IPS-18a (cell line): ENCODE measurements around the gene TMEM184B.

Source experiments
- H3K27ac ChIP-seq: one replicate; pipeline ENCODE4 v1.5.1; 2013; ENCODE audit warnings: low read length
- H3K27me3 ChIP-seq: one replicate; pipeline ENCODE4 v1.6.1; 2013; ENCODE audit warnings: mild to moderate bottlenecking, low read length; ENCODE audit not compliant: control insufficient read depth, insufficient read depth
- H3K36me3 ChIP-seq: one replicate; pipeline ENCODE4 v1.6.1; 2013; ENCODE audit warnings: low read depth, low read length; ENCODE audit not compliant: control insufficient read depth
- H3K4me1 ChIP-seq: one replicate; pipeline ENCODE4 v1.6.1; 2013; ENCODE audit warnings: low read depth, low read length; ENCODE audit not compliant: control insufficient read depth
- H3K4me3 ChIP-seq: one replicate; pipeline ENCODE4 v1.5.1; 2013; ENCODE audit warnings: low read length
- H3K9ac ChIP-seq: one replicate; pipeline ENCODE4 v1.6.1; 2013; ENCODE audit warnings: mild to moderate bottlenecking, low read length, moderate library complexity
- H3K9me3 ChIP-seq: one replicate; pipeline ENCODE4 v1.6.1; 2013; ENCODE audit warnings: low read depth, low read length; ENCODE audit not compliant: control insufficient read depth

The TMEM184B gene

GRCh38 chr22:38302906-38303305 is 30.1 kb upstream of the TMEM184B start:
- no peak overlapping the region for H3K27ac ChIP-seq
- no peak overlapping the region for H3K9ac ChIP-seq
- H3K27me3 ChIP-seq, result no peaks in the 10 kb centered on the region
- H3K36me3 ChIP-seq, result peaks cover 64% of the 10 kb centered on the region
- peaks cover 11% of the 10 kb centered on the region for H3K4me1 ChIP-seq
- H3K9me3 ChIP-seq, result no peaks in the 10 kb centered on the region
- no peak overlapping the region for H3K4me3 ChIP-seq

DNA sequence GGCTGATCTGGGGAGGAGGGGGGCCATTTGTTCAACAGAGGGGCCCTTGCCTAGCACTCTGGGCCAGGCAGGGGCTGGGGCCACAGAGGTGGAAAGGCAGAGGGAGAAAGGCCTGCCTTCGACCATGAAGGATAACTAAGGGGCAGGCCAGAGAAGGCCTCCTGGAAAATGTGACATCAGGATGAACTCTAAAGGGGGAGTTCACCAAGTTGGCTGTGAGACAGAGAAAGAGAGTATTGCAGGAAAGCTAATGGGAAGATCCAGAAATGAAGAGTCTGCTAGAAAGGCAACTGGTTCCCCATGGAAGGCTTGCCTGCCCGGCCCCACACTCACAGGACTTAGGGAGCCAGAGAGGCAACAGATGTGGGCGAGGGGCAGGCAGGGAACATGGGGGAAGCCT is 28.1 kb upstream of the TMEM184B start:
- H3K36me3 ChIP-seq, result peaks cover 80% of the 10 kb centered on the region
- H3K27ac ChIP-seq, result no peak overlapping the region
- no peak overlapping the region for H3K4me3 ChIP-seq
- no peaks in the 10 kb centered on the region for H3K9me3 ChIP-seq
- no peaks in the 10 kb centered on the region for H3K27me3 ChIP-seq
- no peak overlapping the region for H3K9ac ChIP-seq
- H3K4me1 ChIP-seq, result peaks cover 8% of the 10 kb centered on the region

DNA sequence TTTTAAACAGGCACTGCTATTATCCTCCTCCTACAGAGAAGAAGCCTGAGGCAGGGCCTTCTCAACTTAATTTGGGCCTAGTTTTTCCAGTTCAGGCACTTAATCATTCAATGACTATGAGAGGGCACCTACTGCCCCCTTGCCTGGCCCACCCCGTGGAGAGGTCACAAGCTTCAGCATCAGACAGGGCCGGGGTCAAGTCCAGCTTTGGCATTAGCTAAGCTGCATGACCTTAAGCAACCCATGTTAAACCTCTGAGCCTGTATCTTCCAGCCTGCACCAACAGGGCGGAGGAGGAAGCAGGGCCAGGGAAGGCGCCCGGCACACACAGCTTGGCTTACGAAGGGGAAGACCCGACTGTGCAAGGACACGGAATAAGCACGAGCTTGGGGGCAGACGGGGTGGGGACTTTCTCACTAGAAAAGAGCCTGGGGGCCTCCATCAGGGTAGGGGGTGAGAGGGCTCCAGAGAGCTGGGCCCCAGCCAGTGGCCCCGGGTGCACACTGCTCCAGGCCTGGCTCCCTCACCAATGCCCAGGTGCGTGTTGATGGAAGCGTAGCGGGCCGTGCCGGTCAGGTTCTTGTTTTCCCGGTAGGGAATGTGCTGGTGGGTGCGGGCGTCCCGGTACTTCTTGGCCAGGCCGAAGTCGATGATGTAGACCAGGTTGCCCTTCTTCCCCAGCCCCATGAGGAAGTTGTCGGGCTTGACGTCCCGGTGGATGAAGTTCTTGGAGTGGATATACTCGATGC is 27.6 kb upstream of the TMEM184B start:
- peaks cover 85% of the 10 kb centered on the region for H3K36me3 ChIP-seq
- H3K27me3 ChIP-seq, result no peaks in the 10 kb centered on the region
- H3K4me1 ChIP-seq, result peaks cover 2% of the 10 kb centered on the region
- H3K27ac ChIP-seq, result no peak overlapping the region
- H3K4me3 ChIP-seq, result no peak overlapping the region
- H3K9me3 ChIP-seq, result no peaks in the 10 kb centered on the region
- no peak overlapping the region for H3K9ac ChIP-seq

DNA sequence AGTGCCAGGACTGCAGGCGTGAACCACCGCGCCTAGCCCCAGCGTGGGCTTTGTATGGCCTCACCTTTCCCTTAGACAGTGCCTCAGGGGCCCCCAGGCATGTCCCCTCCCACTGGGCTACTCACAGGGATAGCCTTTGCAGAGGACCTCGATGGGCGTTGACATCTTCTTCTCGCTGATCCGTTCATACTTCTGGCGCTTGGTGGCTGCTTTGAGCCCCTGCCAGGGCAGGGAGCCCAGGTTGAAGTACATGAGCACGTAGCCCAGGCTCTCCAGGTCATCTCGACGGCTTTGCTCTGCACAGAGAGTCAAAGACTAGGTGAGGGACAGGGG is 26.9 kb upstream of the TMEM184B start:
- Histone ChIP-seq H3K9ac (no peak overlapping the region), H3K4me3 (no peak overlapping the region), H3K9me3 (no peaks in the 10 kb centered on the region), H3K36me3 (peaks cover 86% of the 10 kb centered on the region), H3K4me1 (no peaks in the 10 kb centered on the region), H3K27me3 (no peaks in the 10 kb centered on the region), H3K27ac (no peak overlapping the region)

DNA sequence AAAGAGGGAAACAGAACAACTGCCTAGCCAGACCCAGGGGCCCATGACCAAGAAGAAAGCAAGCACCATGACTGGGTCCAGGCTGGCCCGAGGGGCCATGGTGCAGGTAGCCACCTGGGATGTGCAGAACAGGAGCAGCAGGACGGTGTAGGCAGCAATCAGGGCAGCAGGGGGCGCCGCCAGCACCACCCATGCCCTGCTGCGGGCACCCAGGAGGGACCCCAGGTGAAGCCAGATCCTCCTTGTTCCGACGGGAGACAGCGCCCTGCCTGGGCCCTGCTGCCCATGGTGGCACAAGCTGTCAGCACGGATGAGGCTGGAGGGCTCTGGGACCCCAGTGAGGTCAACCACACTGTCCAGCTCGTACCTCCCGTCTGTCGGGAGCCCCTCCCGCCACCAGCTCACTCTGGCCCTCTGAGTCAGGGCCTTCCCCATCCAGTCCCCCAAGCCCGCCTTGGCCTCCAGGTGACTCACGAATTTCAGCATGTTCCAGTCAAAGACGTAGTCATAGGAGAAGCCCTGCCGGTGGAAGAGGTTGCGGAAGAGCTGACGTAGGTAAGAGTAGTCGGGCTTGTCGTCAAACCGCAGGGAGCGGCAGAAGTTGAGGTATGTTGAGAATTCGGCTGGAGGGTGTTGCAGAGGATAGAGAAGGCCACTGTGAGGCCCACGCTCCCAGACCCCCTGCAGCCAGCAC is 25.6 kb upstream of the TMEM184B start:
- peaks cover 85% of the 10 kb centered on the region for H3K36me3 ChIP-seq
- no peak overlapping the region for H3K4me3 ChIP-seq

GRCh38 chr22:38296372-38296771 is 23.6 kb upstream of the TMEM184B start:
- Histone ChIP-seq H3K9ac (no peak overlapping the region), H3K4me3 (no peak overlapping the region), H3K4me1 (no peaks in the 10 kb centered on the region), H3K36me3 (peaks cover 86% of the 10 kb centered on the region), H3K27ac (no peak overlapping the region), H3K9me3 (no peaks in the 10 kb centered on the region), H3K27me3 (no peaks in the 10 kb centered on the region)

More for the DNA sequence above, 25.6 kb upstream of the TMEM184B start:
- no peak overlapping the region for H3K27ac ChIP-seq
- no peak overlapping the region for H3K9ac ChIP-seq
- H3K27me3 ChIP-seq, result no peaks in the 10 kb centered on the region
- H3K9me3 ChIP-seq, result no peaks in the 10 kb centered on the region
- H3K4me1 ChIP-seq, result no peaks in the 10 kb centered on the region

DNA sequence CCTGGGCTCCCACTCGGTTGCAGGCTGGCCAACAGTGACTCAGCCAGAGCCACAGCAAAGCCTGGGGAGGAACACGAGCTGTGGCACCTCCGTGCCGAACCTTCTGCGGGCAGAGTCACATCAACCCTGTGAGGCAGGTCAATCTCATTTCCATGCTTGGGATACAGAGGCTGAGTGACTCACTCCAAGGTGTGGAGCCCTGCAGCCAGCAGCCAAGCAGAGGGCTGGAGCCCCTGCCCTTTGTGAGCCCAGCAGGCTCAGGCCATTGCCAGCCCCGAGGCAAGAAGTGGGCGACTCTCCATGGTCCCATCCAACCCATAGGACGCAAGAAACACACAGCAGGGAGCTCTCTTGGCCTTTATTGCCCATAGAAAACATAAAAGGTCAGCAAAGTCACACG is 23.1 kb upstream of the TMEM184B start:
- Histone ChIP-seq H3K4me1 (no peaks in the 10 kb centered on the region), H3K27ac (no peak overlapping the region), H3K36me3 (peaks cover 81% of the 10 kb centered on the region), H3K4me3 (no peak overlapping the region), H3K9me3 (no peaks in the 10 kb centered on the region), H3K27me3 (no peaks in the 10 kb centered on the region), H3K9ac (no peak overlapping the region)

GRCh38 chr22:38295339-38295738 is 22.5 kb upstream of the TMEM184B start:
- Histone ChIP-seq H3K4me3 (no peak overlapping the region), H3K36me3 (peaks cover 75% of the 10 kb centered on the region), H3K27ac (no peak overlapping the region)

DNA sequence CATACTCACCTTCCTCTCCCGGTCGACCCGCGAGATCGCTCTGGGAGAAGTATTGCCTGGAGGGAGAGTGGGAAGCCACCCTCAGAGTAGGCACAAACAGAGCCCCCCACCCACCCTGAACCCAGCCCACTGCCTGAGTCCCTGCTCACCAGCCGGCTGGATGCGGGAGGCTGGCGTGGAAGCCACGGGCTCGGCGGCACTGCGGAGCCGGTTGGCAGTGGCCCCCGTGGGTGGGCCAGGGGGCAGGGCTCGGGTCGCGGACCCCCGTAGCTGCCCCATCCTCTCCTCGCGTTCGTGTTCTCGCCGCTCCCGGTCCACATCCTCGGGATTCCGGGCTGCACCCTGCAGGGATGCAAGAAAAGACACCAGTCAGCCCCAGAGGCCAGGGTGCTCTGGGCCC is 21.4 kb upstream of the TMEM184B start:
- Histone ChIP-seq H3K27ac (no peak overlapping the region), H3K9ac (no peak overlapping the region), H3K4me3 (no peak overlapping the region), H3K27me3 (no peaks in the 10 kb centered on the region), H3K4me1 (no peaks in the 10 kb centered on the region), H3K9me3 (no peaks in the 10 kb centered on the region), H3K36me3 (peaks cover 64% of the 10 kb centered on the region)

More at GRCh38 chr22:38295339-38295738, 22.5 kb upstream of the TMEM184B start:
- Histone ChIP-seq H3K4me1 (no peaks in the 10 kb centered on the region), H3K9ac (no peak overlapping the region), H3K9me3 (no peaks in the 10 kb centered on the region), H3K27me3 (no peaks in the 10 kb centered on the region)

DNA sequence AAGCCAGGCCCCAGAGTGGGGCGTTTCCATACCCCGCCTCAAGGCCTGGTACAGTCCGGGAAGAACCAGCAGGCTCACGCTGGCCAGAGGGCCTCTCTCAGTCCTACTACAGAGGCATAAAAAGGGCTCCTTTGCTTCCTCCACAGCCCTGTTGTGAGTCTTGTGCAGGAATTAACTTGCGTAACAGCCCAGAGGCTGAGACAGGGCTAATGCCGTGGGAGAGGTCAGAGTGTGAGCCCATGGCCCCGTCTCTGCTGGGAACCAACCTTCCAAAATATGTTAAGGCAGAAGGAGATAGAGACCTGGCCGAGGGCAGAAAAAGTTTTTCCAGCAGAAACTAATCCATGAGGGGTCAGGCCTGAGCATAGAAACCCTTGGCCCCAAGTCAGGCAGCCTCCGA is 19.9 kb upstream of the TMEM184B start:
- Histone ChIP-seq H3K4me3 (no peak overlapping the region), H3K27ac (no peak overlapping the region), H3K27me3 (no peaks in the 10 kb centered on the region), H3K4me1 (no peaks in the 10 kb centered on the region), H3K9ac (no peak overlapping the region), H3K9me3 (no peaks in the 10 kb centered on the region), H3K36me3 (peaks cover 49% of the 10 kb centered on the region)

- Histone ChIP-seq H3K4me1 (no peaks in the 10 kb centered on the region), H3K36me3 (peaks cover 35% of the 10 kb centered on the region), H3K27me3 (no peaks in the 10 kb centered on the region), H3K9me3 (no peaks in the 10 kb centered on the region), H3K4me3 (no peak overlapping the region), H3K27ac (no peak overlapping the region), H3K9ac (no peak overlapping the region)
These were observed 18.5 kb upstream of the TMEM184B start for GRCh38 chr22:38291201-38291777.

- Histone ChIP-seq H3K27me3 (no peaks in the 10 kb centered on the region), H3K4me1 (no peaks in the 10 kb centered on the region), H3K9me3 (no peaks in the 10 kb centered on the region), H3K9ac (no peak overlapping the region), H3K36me3 (peaks cover 26% of the 10 kb centered on the region), H3K4me3 (no peak overlapping the region), H3K27ac (no peak overlapping the region)
These were observed 17.5 kb upstream of the TMEM184B start for GRCh38 chr22:38290347-38290746.
